ENCODE data around the gene TRABD2B. TPM values are rescaled to one million over a fixed set of nuclear protein-coding genes. Genes with fewer than 3 reads are reported as not detected.

Gene TRABD2B
- total RNA-seq, 4 donors from 2014 or later = 0.05 to 0.15 (median 0.12) TPM

GRCh38 chr1:48006264-48006663, 9.1 kb upstream of the TRABD2B start:
- TF ChIP-seq CTCF (IDR thresholded peaks at IDR 0.05 in 4 of 5, conservative IDR thresholded peaks at IDR 0.05 in 1 of 5) = no peak
- no peak for TF ChIP-seq POLR2A (IDR thresholded peaks at IDR 0.05)
- intact Hi-C loops (cut with DNase I; ENCODE audit: low total_unique reads) (no loop called here), in situ Hi-C loops (cut with MboI; ENCODE audit: low sequenced_read_pairs in 4 of 4) (loop anchor here in 1 of 4 donors (10.0 kb wide), 1 partner anchor 49 kb away; no protein-coding TSS in a partner anchor)
- H3K4me1 ChIP-seq = no peaks in the 10 kb centered on the region
- H3K36me3 ChIP-seq = no peaks in the 10 kb centered on the region
- no peak overlapping the region for H3K4me3 ChIP-seq
- H3K27me3 ChIP-seq = no peaks in the 10 kb centered on the region
- ATAC-seq (no peak), DNase-seq (no peak)
- no peak overlapping the region for H3K27ac ChIP-seq
- no peaks in the 10 kb centered on the region for H3K9me3 ChIP-seq

- intact Hi-C loops (cut with DNase I; ENCODE audit: low total_unique reads) (no loop called here), in situ Hi-C loops (cut with MboI; ENCODE audit: low sequenced_read_pairs in 4 of 4) (loop anchor here in 1 of 4 donors (10.0 kb wide), 1 partner anchor 49 kb away; no protein-coding TSS in a partner anchor)
- ATAC-seq (no peak), DNase-seq (no peak)
- H3K27ac ChIP-seq = no peak overlapping the region
- no peak for TF ChIP-seq CTCF (IDR thresholded peaks at IDR 0.05 in 4 of 5, conservative IDR thresholded peaks at IDR 0.05 in 1 of 5)
- no peak for TF ChIP-seq POLR2A (IDR thresholded peaks at IDR 0.05)
- no peaks in the 10 kb centered on the region for H3K27me3 ChIP-seq
- H3K9me3 ChIP-seq = no peaks in the 10 kb centered on the region
- no peak overlapping the region for H3K4me3 ChIP-seq
- H3K36me3 ChIP-seq = no peaks in the 10 kb centered on the region
- no peaks in the 10 kb centered on the region for H3K4me1 ChIP-seq
Measured at GRCh38 chr1:48005253-48006117, 8.3 kb upstream of the TRABD2B start.

DNA sequence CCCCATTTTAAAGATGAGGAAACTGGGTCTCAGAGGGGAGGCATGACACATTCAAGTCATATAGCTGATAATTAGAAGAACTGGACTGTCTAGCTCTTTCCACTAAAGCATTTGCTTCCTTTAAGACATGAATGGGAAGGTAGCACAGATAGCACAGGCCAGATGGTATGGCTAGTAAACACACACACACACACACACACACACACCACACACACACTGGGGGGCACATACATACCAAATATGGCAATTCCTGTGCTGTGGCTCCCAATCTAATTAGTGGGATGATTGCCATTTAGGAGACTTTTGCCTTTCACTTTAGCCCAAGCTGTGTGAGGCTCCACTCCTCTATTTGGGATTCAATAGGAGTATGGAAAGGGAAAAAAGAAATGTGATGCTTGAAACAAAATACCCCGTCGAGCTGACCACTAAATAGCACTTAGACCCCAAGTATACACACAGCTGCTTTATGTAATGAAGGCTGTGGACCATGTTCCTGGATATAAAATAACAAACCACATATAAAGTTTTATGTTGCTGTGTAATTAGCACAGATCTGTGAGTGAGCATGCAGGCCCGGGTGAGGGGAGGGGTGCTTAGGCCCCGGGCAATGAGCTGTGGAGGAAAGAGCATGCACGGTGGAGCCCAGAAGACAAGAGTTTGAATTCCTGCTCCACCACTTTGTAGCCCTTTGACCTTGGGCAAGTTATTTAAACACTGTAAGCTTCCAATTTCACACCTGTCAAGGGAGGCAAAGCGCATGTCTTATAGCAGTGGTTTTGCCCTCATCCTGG, 6.8 kb upstream of the TRABD2B start:
- no peak overlapping the region for H3K27ac ChIP-seq
- no peaks in the 10 kb centered on the region for H3K4me1 ChIP-seq
- TF ChIP-seq CTCF (IDR thresholded peaks at IDR 0.05 in 4 of 5, conservative IDR thresholded peaks at IDR 0.05 in 1 of 5) (no peak), POLR2A (IDR thresholded peaks at IDR 0.05) (no peak)
- H3K36me3 ChIP-seq = no peaks in the 10 kb centered on the region
- ATAC-seq = no peak
- DNase-seq = no peak
- H3K27me3 ChIP-seq = no peaks in the 10 kb centered on the region
- no peak overlapping the region for H3K4me3 ChIP-seq
- in situ Hi-C loops (cut with MboI; ENCODE audit: low sequenced_read_pairs in 4 of 4) (loop anchor here in 1 of 4 donors (10.0 kb wide), 1 partner anchor 51 kb away; no protein-coding TSS in a partner anchor), intact Hi-C loops (cut with DNase I; ENCODE audit: low total_unique reads) (no loop called here)
- H3K9me3 ChIP-seq = no peaks in the 10 kb centered on the region

GRCh38 chr1:48002142-48002541, 5.0 kb upstream of the TRABD2B start:
- no peaks in the 10 kb centered on the region for H3K36me3 ChIP-seq
- no peak overlapping the region for H3K4me3 ChIP-seq
- no peaks in the 10 kb centered on the region for H3K9me3 ChIP-seq
- TF ChIP-seq CTCF (IDR thresholded peaks at IDR 0.05 in 4 of 5, conservative IDR thresholded peaks at IDR 0.05 in 1 of 5) (no peak), POLR2A (IDR thresholded peaks at IDR 0.05) (no peak)
- DNase-seq (no peak), ATAC-seq (no peak)
- H3K4me1 ChIP-seq = peaks cover 0 to 3% of the 10 kb centered on the region in 2 donors
- H3K27ac ChIP-seq = no peak overlapping the region
- intact Hi-C loops (cut with DNase I; ENCODE audit: low total_unique reads) = no loop called here
- in situ Hi-C loops (cut with MboI; ENCODE audit: low sequenced_read_pairs in 4 of 4) = loop anchor here in 1 of 4 donors (10.0 kb wide), 1 partner anchor 53 kb away; no protein-coding TSS in a partner anchor
- H3K27me3 ChIP-seq = peaks cover 0 to 7% (median 7%) of the 10 kb centered on the region in 3 donors
